ENCODE measurements around the gene POGZ. TPM values are rescaled to one million over a fixed set of nuclear protein-coding genes. Genes with fewer than 3 reads are reported as not detected.

POGZ gene
- total and polyA plus RNA-seq, 2 of the 4 experiments (the other 2 are of a cell fraction): 20.8 to 33.5 TPM

DNA sequence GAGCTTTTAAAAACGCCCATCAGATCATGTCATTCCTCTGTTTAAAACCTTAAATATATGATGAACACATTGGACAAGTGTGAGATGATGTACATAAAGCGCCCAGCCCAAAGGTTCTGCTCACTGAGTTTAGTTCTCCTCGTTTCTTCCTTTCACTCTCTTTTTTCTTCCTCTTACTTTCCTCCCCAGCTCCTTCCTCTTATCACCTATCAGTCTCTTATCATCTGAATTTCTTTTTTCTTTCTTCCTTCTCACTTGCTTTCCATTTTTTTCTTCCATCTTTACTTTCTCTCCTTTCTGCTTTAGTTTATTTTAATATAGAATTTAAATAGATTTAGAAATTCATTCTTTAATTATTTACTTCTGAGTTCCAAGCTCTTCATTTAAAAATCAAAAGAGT, 17.8 kb upstream of the POGZ start:
- in situ Hi-C loops (cut with MboI; ENCODE audit: low sequenced_read_pairs): no loop called here

More for the DNA sequence above, 17.8 kb upstream of the POGZ start:
- no peak for DNase-seq
- Histone ChIP-seq H2BK5ac (ENCODE audit: low read depth, low read length, poor library complexity, severe bottlenecking) (no peak overlapping the region), H3K14ac (replicated peaks; ENCODE audit: low read depth, low read length) (no peak overlapping the region), H3K9me3 (ENCODE audit: control insufficient read depth, insufficient read depth, low read length) (peaks cover 2% of the 10 kb centered on the region; the same call in 1 of the 2 replicates), H2BK15ac (ENCODE audit: low read depth, low read length) (no peak overlapping the region), H3K27ac (ENCODE audit: insufficient read depth, low read length) (no peak overlapping the region), H3K36me3 (ENCODE audit: control insufficient read depth, insufficient read depth, low read length) (no peaks in the 10 kb centered on the region), H4K8ac (ENCODE audit: low read depth in 2 of 2, low read length in 2 of 2) (no peak overlapping the region), H3K56ac (ENCODE audit: extremely low read depth, insufficient read depth, low read length) (no peak overlapping the region), H2BK120ac (ENCODE audit: low read depth, low read length) (no peak overlapping the region), H2BK20ac (ENCODE audit: low read depth, low read length) (no peak overlapping the region), H4K20me1 (ENCODE audit: insufficient read depth, low read length) (no peaks in the 10 kb centered on the region), H3K18ac (ENCODE audit: low read depth, low read length) (no peak overlapping the region), H2AFZ (replicated peaks; ENCODE audit: low read length, poor library complexity) (no peak overlapping the region), H3K9me1 (ENCODE audit: insufficient read depth, low read length) (no peaks in the 10 kb centered on the region), H3K23ac (ENCODE audit: low read depth, low read length) (no peak overlapping the region), H3K27me3 (ENCODE audit: control insufficient read depth, insufficient read depth, low read length) (no peaks in the 10 kb centered on the region), H2AK5ac (ENCODE audit: low read depth, low read length) (no peak overlapping the region), H3K4me3 (ENCODE audit: insufficient read depth, low read depth, low read length) (no peak overlapping the region), H3K79me1 (ENCODE audit: low read depth in 1 of 2, low read length in 2 of 2) (no peaks in the 10 kb centered on the region; a peak in 1 of 4 replicates), H3K9ac (ENCODE audit: low read depth, low read length) (no peak overlapping the region), H3K4me1 (ENCODE audit: control insufficient read depth, insufficient read depth, low read length) (no peaks in the 10 kb centered on the region; the same call in 1 of the 2 replicates), H4K91ac (ENCODE audit: insufficient read depth, low read depth, low read length) (no peak overlapping the region), H3K4me2 (ENCODE audit: low read depth, low read length) (no peak overlapping the region), H3K4ac (ENCODE audit: low read depth, low read length) (no peak overlapping the region), H4K5ac (ENCODE audit: low read depth, low read length) (no peak overlapping the region), H2AK9ac (replicated peaks; ENCODE audit: low read depth, low read length, poor library complexity) (no peak overlapping the region)
- no peak for ATAC-seq (ENCODE audit: low read depth)
- dilution Hi-C loops (cut with HindIII; ENCODE audit: low sequenced_read_pairs, unreplicated experiment) (no loop called here), intact Hi-C loops (cut with micrococcal nuclease) (no loop called here)
- ChIA-PET CTCF (no interaction called here), POLR2A (ENCODE audit: unreplicated experiment) (no interaction called here)
- TF ChIP-seq RFX5 (IDR thresholded peaks at IDR 0.05; ENCODE audit: low read depth, low read length) (no peak), FOS (IDR thresholded peaks at IDR 0.05; ENCODE audit: low read depth, low read length) (no peak), NFE2L2 (IDR thresholded peaks at IDR 0.05; ENCODE audit: low read depth, low read length) (no peak)
- WGBS, 2 experiments (ENCODE audit: extremely low coverage in 2 of 2, insufficient read length in 1 of 2): 80% methylated on average over 1 of the region's 3 CpGs; no CpG with 5 or more reads in 1 of the 2 experiments
- BruUV-seq (replicated peaks): no TSS peak

All from IMR-90 (cell line).